Keratinocyte (primary cell): ENCODE results near the gene PLEKHG2. TPM values are rescaled to one million over a fixed set of nuclear protein-coding genes. Genes with fewer than 3 reads are reported as not detected.

Experiments
- DNase-seq: peaks from one replicate; pipeline ENCODE4 v3.0.0-alpha.2; 2011; ENCODE audit warnings: low read depth, missing footprints, low spot score
- FAIRE-seq: peaks from 2 replicates; lab custom pipeline; 2011; peaks lifted over from hg19 to GRCh38; lab: Jason Lieb, UNC
- H2AFZ ChIP-seq: 2 replicates; pipeline ENCODE4 v1.6.0; 2012; ENCODE audit warnings: low read length, control low read depth, inconsistent platforms; ENCODE audit not compliant: control insufficient read depth
- H3K27ac ChIP-seq: 2 replicates; pipeline ENCODE4 v1.5.1; 2011; ENCODE audit warnings: low read length; ENCODE audit not compliant: control insufficient read depth, insufficient read depth
- H3K27me3 ChIP-seq: 3 replicates; pipeline ENCODE4 v1.6.0; 2011; ENCODE audit warnings: low read length; ENCODE audit not compliant: control insufficient read depth, insufficient read depth; ENCODE audit errors: extremely low read depth
- H3K36me3 ChIP-seq, 2 experiments: 2 replicates in 1 of 2; 3 replicates in 1 of 2; pipeline ENCODE4 v1.5.1; 2011; ENCODE audit warnings: low read length in 2 of 2, mild to moderate bottlenecking in 1 of 2; ENCODE audit not compliant: control insufficient read depth in 2 of 2, insufficient read depth in 2 of 2; ENCODE audit errors: extremely low read depth in 1 of 2
- H3K4me1 ChIP-seq: 3 replicates; pipeline ENCODE4 v1.5.1; 2011; ENCODE audit warnings: low read length; ENCODE audit not compliant: control insufficient read depth, insufficient read depth; ENCODE audit errors: extremely low read depth
- H3K4me2 ChIP-seq: 3 replicates; pipeline ENCODE4 v1.6.0; 2011; ENCODE audit warnings: low read depth, low read length; ENCODE audit not compliant: control insufficient read depth, insufficient read depth; ENCODE audit errors: extremely low read depth
- H3K4me3 ChIP-seq, 3 experiments: fragments of 200-600 bp in 1 of 3; sonication (generic) in 1 of 3; 2 replicates in 2 of 3; 3 replicates in 1 of 3; pipeline ENCODE4 v1.5.1; 2011 to 2016; ENCODE audit warnings: low read length in 3 of 3, mild to moderate bottlenecking in 3 of 3, control low read depth in 2 of 3, inconsistent platforms in 1 of 3, low read depth in 1 of 3, mixed read lengths in 1 of 3, mixed run types in 1 of 3, moderate library complexity in 1 of 3; ENCODE audit not compliant: control insufficient read depth in 2 of 3, insufficient read depth in 2 of 3; ENCODE audit errors: extremely low read depth in 1 of 3
- H3K79me2 ChIP-seq: 2 replicates; pipeline ENCODE4 v1.6.0; 2012; ENCODE audit warnings: low read length; ENCODE audit not compliant: control insufficient read depth, insufficient read depth
- H3K9ac ChIP-seq: 3 replicates; pipeline ENCODE4 v1.6.0; 2011; ENCODE audit warnings: low read length; ENCODE audit not compliant: control insufficient read depth, insufficient read depth; ENCODE audit errors: extremely low read depth
- H3K9me1 ChIP-seq: 3 replicates; pipeline ENCODE4 v1.6.0; 2011; ENCODE audit warnings: low read length; ENCODE audit not compliant: control insufficient read depth, insufficient read depth; ENCODE audit errors: extremely low read depth
- H3K9me3 ChIP-seq: 2 replicates; pipeline ENCODE4 v1.5.1; 2012; ENCODE audit warnings: low read depth, low read length; ENCODE audit not compliant: control insufficient read depth
- H4K20me1 ChIP-seq: 3 replicates; pipeline ENCODE4 v1.6.0; 2011; ENCODE audit warnings: low read length; ENCODE audit not compliant: control insufficient read depth, insufficient read depth; ENCODE audit errors: extremely low read depth
- CTCF ChIP-seq, 3 experiments: IDR thresholded peaks in 1 of 3; conservative IDR thresholded peaks in 1 of 3; optimal IDR thresholded peaks in 1 of 3; 2 replicates in 2 of 3; 3 replicates in 1 of 3; pipeline versions ENCODE3 to v1.5.1; 2011; ENCODE audit warnings: low read length in 3 of 3, mild to moderate bottlenecking in 3 of 3, moderate library complexity in 2 of 3, control low read depth in 1 of 3, inconsistent platforms in 1 of 3; ENCODE audit not compliant: insufficient read depth in 2 of 3; ENCODE audit errors: extremely low read depth in 1 of 3
- EZH2 ChIP-seq: IDR thresholded peaks from one replicate; pipeline ENCODE4 v1.6.1; 2012; ENCODE audit warnings: inconsistent platforms, mild to moderate bottlenecking, low read length, moderate library complexity
- dilution Hi-C: fragments of 300-500 bp; cut with MboI; formaldehyde crosslinking; loops from one replicate; pipeline ENCODE4 v1.7.0; 2020; ENCODE audit warnings: low sequenced_read_pairs; ENCODE audit not compliant: extremely low pct_ligation_motif_present
- polyA plus RNA-seq, 5 experiments: library from polyadenylated mRNA; depleted of rRNA in 3 of 5; stranded (reverse) in 3 of 5; stranded (forward) in 1 of 5; unstranded in 1 of 5; fragments of >200 nt; gene quantifications; 1 replicate in 1 of 5; 2 replicates in 3 of 5; 3 replicates in 1 of 5; pipeline versions ENCODE4 v1.2.1 to v1.2.3, GENCODE V29; 2011 to 2012; ENCODE audit warnings: missing spikeins in 2 of 5, low read depth in 1 of 5, low replicate concordance in 1 of 5

PLEKHG2 gene
- polyA plus RNA-seq, 1 donor (not counting 4 experiments of a cell fraction or from before 2014, with no cell fraction given) = 5.2 TPM

GRCh38 chr19:39416152-39417120 is 4.0 kb downstream of the PLEKHG2 start:
- Histone ChIP-seq H3K4me1 (peaks cover 9% of the 10 kb centered on the region), H4K20me1 (no peaks in the 10 kb centered on the region), H3K27ac (no peak overlapping the region), H3K9me3 (no peaks in the 10 kb centered on the region), H3K9me1 (no peaks in the 10 kb centered on the region), H3K9ac (no peak overlapping the region), H3K4me3 (no peak overlapping the region), H2AFZ (no peak overlapping the region), H3K27me3 (no peaks in the 10 kb centered on the region), H3K79me2 (peaks cover 1% of the 10 kb centered on the region), H3K4me2 (no peak overlapping the region), H3K36me3 (peaks cover 5 to 14% of the 10 kb centered on the region in 2 experiments)
- FAIRE-seq (no peak), DNase-seq (no peak)
- no peak for TF ChIP-seq EZH2
- no peak for TF ChIP-seq CTCF (optimal IDR thresholded peaks at IDR 0.05 in 1 of 3, IDR thresholded peaks at IDR 0.05 in 1 of 3, conservative IDR thresholded peaks at IDR 0.05 in 1 of 3; ENCODE audit: extremely low read depth in 1 of 3, insufficient read depth in 2 of 3, low read length in 3 of 3)
- dilution Hi-C loops = no loop called here

GRCh38 chr19:39417463-39418181 is 5.2 kb downstream of the PLEKHG2 start:
- Histone ChIP-seq H3K36me3 (peaks cover 7 to 14% of the 10 kb centered on the region in 2 experiments), H4K20me1 (no peaks in the 10 kb centered on the region), H3K27ac (no peak overlapping the region), H3K79me2 (peaks cover 1% of the 10 kb centered on the region), H3K4me2 (no peak overlapping the region), H2AFZ (no peak overlapping the region), H3K4me1 (peaks cover 5% of the 10 kb centered on the region), H3K9ac (no peak overlapping the region), H3K9me1 (no peaks in the 10 kb centered on the region), H3K27me3 (no peaks in the 10 kb centered on the region), H3K4me3 (no peak overlapping the region), H3K9me3 (no peaks in the 10 kb centered on the region)
- no peak for TF ChIP-seq CTCF (optimal IDR thresholded peaks at IDR 0.05 in 1 of 3, IDR thresholded peaks at IDR 0.05 in 1 of 3, conservative IDR thresholded peaks at IDR 0.05 in 1 of 3; ENCODE audit: extremely low read depth in 1 of 3, insufficient read depth in 2 of 3, low read length in 3 of 3)
- TF ChIP-seq EZH2 = no peak
- dilution Hi-C loops = no loop called here
- no peak for FAIRE-seq
- DNase-seq = no peak
